ENCODE measurements around the gene CHSY3.

The CHSY3 gene

DNA sequence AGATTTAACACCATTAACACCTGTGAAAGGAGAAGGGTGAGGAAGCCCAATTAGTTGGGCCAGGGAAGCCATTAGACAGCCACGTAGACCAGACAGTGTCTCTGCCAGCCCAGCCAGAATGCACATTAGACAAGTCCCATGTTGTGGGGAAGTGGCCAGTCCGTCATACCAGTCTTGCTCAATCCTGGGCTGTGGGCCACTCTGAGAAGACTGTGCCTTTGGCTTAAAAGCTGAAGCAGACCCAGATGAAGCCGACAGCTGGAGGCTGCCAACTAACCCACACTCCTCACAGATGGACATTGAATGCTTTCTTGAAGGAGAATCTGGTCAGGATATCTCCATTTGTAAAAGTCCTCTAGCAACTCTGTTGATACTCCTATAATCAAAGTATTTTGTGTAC is 128.5 kb downstream of the CHSY3 start:
- no peak for DNase-seq

DNA sequence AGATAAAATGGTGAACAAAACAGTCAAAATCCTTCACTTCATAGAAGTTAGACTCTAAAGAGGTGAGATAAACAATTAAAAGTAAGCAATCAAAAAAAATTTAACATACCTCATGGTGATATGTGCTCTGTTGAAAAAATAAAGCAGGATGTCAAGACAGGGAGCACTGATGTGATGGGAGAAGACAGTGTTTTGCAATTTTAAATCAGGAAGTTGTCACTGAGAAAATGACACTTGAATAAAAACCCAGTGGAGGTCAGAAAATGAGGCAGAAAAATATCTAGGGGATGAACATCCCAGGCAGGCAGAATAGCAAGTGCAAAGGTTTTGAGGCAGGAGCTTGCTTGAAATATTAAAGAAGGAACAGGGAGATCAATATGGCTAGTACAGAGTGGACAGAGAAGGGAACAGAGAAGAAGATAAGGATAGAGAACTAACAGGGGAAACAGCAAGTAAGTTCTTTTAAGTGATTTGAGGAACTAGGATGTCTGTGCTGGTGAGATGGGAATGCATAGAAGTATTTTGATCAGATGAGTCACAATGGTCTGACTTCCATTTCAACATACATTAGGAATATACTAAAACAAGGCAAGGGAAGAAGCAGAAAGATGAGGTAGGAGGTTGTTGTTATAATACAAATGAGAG is 130.4 kb downstream of the CHSY3 start:
- no peak for DNase-seq

GRCh38 chr5:130035388-130035787 is 131.1 kb downstream of the CHSY3 start:
- DNase-seq, result no peak

GRCh38 chr5:130037905-130038304 is 133.6 kb downstream of the CHSY3 start:
- no peak for DNase-seq

- DNase-seq, result no peak
Observed at GRCh38 chr5:130043834-130044233, 139.6 kb downstream of the CHSY3 start.

DNA sequence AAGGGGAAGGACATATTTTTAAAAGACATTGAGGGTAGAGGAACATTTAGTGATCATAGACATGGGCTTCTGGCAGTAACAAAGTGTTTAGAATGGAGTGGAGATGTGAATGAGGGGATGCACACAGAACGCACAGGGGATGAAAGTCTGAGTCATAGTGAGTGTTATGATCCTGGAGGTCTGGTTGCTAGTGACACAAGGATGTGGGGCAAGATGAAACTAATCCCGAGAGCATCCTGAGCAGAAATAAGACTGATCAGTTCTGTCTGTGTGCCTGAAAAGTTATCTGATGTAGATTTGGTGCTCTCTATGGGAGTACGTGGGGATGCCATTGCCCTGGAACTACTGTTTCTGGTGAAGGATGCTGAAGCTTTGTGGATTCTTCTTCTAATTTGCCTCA is 141.1 kb downstream of the CHSY3 start:
- DNase-seq, result no peak

- no peak for DNase-seq
Observed at GRCh38 chr5:130050585-130050984, 146.3 kb downstream of the CHSY3 start.

DNA sequence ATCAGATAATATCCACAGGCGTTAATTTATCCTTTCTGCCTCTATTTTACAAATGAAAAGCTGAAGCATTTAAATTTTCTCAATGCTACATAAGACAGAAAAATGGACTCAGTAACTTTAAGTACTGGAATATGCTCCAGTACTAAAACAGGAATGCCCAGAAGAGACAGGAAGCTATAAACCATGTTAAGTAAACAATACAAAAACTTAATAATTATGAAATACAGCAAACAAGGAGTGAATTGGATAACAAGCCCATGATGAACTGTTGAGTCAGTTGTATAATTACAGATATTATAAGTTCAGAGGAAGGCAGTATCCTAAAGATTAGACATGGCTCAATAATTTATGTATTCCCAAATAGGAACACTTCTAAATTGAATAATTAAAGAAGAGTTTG is 148.5 kb downstream of the CHSY3 start:
- no peak for DNase-seq

- DNase-seq, result no peak
Observed at GRCh38 chr5:130055572-130055971, 151.3 kb downstream of the CHSY3 start.

DNA sequence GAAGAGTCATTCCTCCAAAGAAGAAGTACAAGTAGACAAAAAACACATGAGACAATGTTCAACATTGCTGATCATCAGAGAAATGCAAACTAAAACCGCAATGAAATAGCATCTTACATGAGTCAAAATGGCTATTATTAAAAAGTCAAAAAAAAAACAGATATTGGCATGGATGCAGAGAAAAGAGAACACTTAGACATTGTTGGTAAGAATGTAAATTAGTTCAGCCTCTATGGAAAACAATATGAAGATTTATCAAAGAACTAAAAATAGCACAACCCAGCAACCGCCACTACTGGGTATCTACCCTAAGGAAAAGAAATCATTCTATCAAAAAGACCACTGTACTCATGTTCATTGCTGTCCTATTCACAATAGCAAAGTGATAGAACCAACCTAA is 157.5 kb downstream of the CHSY3 start:
- no peak for DNase-seq

GRCh38 chr5:130063603-130064002 is 159.3 kb downstream of the CHSY3 start:
- no peak for DNase-seq

- no peak for DNase-seq
Observed at GRCh38 chr5:130064484-130064883, 160.2 kb downstream of the CHSY3 start.

GRCh38 chr5:130065617-130066016 is 161.4 kb downstream of the CHSY3 start:
- DNase-seq, result no peak

DNA sequence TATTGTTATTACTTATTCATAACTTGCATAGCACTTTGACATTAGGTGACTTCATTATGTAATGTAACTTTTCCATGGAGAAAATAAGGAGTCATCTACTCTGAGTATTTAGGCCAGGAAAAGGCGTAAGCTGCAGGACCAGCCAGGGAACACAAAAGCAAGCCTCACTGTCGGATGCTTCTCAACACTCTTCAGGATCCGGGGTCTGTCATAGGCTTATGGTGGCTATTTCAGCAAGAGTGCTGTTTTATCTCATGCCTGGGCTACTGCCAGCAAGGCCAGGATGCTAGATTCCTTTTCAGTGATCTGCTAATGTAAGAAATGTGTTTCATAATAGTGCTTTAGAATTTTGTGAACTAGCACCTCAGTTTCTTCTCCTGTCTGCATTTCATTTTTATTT is 162.4 kb downstream of the CHSY3 start:
- DNase-seq, result no peak

DNA sequence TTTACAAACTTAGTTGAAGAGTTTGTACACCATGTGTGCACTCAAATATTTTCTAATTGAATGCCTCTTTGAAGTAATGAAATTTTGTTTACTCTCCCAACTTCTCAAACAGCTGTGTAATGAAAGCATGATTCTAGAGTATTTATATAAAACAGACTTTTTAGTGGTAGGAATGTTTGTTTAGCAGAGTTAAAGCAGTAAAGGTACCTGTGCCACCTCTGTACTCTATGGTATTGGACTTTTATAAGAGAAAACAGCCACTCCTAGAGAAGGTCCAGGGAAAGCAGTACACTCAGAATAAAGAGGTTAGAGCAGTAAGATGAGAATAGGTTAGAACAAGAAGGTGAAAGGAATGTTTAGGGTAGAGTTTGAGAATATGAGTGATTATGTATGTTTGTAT is 163.1 kb downstream of the CHSY3 start:
- DNase-seq, result no peak

DNA sequence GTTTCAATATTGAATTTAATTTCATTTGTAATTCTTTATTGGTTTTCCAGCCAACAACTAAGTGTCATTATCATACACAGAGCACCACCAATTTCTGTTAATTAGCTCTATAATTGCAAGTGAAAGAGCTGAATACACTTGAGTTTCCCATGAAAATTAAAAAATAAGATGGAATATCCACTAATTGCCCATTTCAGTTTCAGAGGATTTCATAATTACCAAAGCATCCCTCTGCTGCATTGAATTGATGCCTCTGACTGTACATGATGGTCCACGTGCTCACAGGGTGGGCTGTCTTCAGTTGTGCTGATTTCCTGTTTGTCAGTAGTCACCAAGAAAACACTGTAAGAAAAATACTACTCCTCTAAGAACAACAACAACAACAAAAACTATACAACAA is 163.8 kb downstream of the CHSY3 start:
- no peak for DNase-seq

DNA sequence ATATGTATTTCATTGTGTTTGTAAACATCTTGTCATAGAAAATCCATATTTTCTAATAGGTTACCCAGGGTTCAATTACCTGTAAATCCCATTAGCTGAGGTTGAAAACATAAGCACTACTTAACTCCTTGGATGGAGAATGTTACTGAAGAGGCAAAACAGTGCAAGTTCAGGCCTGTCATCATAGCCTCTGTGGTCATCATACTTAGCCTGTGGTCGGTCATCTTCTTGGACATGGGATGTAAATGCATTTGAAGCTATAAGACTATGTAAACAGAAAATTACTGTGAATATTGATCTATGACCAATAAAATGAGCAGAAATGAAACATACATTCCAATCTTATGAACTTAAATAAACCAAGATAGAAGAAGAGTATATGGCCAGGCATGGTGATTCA is 164.7 kb downstream of the CHSY3 start:
- no peak for DNase-seq

DNA sequence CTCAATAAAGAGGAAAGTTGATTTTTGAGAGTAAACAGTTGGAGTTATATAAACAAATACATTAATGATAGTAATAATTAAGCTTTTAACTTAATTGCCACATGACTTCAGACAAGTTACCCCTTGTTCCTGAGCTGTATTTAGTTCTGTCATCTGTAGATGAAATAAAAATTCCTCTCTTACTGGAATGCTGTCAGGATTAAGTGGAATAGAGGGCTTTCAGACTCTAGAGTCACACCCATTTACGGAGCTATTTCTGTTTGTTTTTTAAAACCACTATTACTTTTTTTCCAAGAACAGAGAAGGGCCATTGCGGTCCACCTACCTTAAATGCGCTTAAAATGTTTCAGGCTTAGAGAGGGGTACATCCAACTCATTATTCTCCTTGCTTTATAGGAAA is 170.6 kb downstream of the CHSY3 start:
- no peak for DNase-seq

GRCh38 chr5:130077007-130077406 is 172.7 kb downstream of the CHSY3 start:
- no peak for DNase-seq

DNA sequence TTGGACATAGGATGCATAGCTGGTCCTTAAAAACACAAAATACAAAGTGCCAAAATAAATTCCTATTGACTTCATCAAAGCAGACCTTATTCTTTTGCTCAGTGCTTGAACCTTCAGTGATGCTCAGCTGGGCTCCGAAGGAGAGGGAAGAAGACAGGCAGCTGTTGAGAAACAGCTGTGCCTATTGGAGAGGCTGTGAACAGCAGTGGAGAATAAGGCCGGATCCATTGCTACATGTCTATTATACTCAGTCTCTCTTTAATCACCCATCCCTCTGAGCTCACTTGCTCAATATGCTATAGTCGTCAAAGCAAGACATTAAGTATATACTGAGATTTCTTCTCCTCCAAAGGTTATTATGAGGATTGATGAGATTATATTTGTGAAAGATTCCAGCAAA is 174.4 kb downstream of the CHSY3 start:
- DNase-seq, result no peak

- DNase-seq, result no peak
Observed at GRCh38 chr5:130090569-130091270, 186.5 kb downstream of the CHSY3 start.

DNA sequence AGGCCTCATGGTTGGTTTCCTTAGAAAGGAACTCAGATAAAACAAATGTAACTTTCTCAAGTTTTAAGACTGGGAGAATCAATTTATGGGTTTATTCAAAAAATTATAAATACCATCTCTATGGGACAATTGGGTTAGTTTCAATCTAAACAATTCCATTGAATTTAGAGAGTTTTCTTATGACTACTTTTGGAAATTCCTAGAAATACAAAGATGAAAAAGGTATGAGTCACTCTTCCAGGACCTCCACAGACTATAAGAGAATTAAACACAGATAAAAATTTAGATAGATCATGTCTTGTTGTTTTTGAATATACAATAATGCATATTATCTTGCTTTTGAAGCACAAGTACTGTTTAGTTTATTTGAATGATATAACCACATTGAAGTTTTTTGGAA is 188.7 kb downstream of the CHSY3 start:
- no peak for DNase-seq

DNA sequence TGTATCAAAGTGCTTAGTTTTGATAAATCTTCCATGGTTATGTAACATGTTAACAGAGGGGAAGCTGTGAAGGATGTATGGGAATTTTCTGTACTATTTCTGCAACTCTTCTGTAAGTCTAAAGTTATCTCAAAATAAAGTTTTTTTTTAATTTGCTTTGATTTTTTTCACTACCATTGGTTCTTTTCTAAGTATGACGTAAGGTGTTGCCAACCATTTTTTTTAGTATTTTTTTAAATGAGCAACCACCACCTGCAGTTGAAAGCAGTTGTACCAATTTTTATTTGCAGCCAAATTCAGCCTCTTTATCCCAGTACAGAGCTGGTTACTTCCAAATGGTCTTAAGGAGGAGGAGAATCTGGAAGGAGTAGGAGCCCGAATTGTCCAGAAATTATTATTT is 192.2 kb downstream of the CHSY3 start:
- DNase-seq, result no peak

DNA sequence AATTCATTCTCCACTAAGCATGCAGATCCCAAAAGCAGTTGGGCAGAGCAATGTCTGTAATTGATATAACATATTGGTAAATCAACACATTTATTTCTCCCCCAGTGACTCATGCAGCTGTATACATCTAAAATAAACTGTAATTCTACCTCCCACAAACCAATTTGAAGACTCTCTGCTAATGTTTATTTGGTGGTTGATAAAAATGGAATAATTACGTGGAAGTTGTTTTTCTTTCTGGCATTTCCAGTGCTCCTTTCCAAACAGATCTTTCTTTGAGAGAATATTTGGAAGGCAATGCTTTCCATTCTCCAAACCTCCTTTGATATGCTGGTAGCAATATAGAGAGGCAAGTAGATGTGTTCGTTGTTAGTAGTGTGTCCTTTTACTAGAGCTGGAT is 194.7 kb downstream of the CHSY3 start:
- no peak for DNase-seq

DNA sequence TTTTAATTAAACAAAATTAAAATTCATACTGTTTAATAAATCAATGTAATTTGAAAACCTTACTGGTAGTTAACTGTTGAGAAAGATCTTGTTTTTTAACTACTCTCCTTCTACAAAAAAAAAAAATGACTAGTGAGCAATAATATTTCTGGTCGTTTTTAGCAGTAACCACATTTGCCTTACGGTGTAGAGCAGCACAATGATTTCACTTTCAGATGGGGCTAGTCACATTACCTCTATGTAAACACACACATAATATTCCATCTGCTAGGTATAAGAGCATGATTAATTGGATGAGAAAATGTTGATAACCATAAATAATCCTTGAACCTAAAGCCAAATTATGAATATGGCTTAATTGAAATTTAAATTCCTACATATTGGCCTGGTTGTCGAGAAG is 198.1 kb downstream of the CHSY3 start:
- DNase-seq, result no peak
